Right atrium auricular region (tissue), 2 donors: Measurements from ENCODE around the gene DOLPP1. TPM values are rescaled to one million over a fixed set of nuclear protein-coding genes. Genes with fewer than 3 reads are reported as not detected.
"Not testable (repeated sequence)": the region's sequence is repeated elsewhere in the genome, so short reads cannot be mapped to it uniquely, and the experiment has no call there.

ENCODE experiments used
- DNase-seq: peaks from one replicate; pipeline ENCODE4 v3.0.0-alpha.2; 2019; ENCODE audit warnings: low spot score
- H3K27ac ChIP-seq, 2 donors: fragments of 200-600 bp; sonication (generic); 1 replicate in 1 of 2; 2 replicates in 1 of 2; pipeline ENCODE4 v1.5.1; 2016 to 2019
- H3K27me3 ChIP-seq, 2 donors: fragments of 200-600 bp; sonication (generic); one replicate each; pipeline versions ENCODE4 v1.5.1 to v1.6.0; 2017 to 2019
- H3K36me3 ChIP-seq: fragments of 200-600 bp; sonication (generic); one replicate; pipeline ENCODE4 v1.5.1; 2016
- H3K4me1 ChIP-seq, 2 donors: fragments of 200-600 bp; sonication (generic); one replicate each; pipeline versions ENCODE4 v1.5.1 to v1.6.0; 2017 to 2019
- H3K4me3 ChIP-seq, 2 donors: fragments of 200-600 bp; sonication (generic); 1 replicate in 1 of 2; 2 replicates in 1 of 2; pipeline ENCODE4 v1.5.1; 2017 to 2019; ENCODE audit warnings: mild to moderate bottlenecking in 1 of 2, moderate library complexity in 1 of 2
- H3K9me3 ChIP-seq, 2 donors: fragments of 200-600 bp; sonication (generic); one replicate each; pipeline ENCODE4 v1.5.1; 2019
- total RNA-seq, 2 donors: library from RNA; depleted of rRNA; stranded (reverse); fragments of >200 nt; gene quantifications; one replicate each; pipeline ENCODE4 v1.1.0, GENCODE V29; 2016
- TF ChIP-seq, protein P1 (sequence below), 2 donors: fragments of 200-600 bp; sonication (generic); IDR thresholded peaks; one replicate each; pipeline ENCODE4 v1.5.1; 2019; ENCODE audit warnings: antibody characterized with exemption in 2 of 2

Gene DOLPP1, protein sequence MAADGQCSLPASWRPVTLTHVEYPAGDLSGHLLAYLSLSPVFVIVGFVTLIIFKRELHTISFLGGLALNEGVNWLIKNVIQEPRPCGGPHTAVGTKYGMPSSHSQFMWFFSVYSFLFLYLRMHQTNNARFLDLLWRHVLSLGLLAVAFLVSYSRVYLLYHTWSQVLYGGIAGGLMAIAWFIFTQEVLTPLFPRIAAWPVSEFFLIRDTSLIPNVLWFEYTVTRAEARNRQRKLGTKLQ
- total RNA-seq = 1 to 10 TPM; 4.8 to 5.4 TPM

DNA sequence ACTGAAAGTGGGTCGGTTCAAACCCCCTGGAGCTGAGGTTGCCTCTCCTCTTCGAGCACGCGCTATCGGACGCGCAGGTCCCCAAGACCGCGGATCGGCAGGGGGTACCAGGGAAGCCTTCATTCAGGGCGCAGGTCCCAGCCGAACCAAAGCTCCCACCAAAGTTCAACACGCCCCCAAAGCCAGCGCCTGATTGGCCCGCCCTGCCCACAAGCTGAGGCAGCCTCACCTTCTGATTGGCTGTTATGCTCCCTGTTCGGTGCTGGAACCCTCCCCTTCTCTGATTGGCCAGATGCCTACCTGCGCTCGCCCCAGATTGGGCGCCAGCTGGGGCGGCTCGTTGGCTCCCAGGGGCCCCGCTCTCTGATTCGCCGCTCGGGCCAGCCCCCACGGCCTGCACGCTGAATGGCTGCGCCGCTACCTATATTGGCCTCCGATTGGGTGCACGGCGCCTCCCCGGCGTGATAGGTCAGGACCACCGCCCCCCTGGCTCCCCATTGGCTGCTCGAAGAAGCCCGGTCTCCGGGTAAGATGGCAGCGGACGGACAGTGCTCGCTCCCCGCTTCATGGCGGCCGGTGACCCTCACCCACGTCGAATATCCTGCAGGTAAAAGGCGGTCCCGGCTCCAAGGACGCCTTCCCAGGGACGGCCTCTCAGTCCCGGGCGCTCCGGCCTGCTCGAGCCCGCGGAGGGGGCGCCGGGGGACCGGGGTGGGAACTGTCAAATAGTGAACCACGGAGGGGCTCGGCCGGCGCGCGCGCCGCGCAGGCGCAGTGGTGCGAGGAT lies at the start of gene DOLPP1:
Gene DOLPP1, plus strand, starts transcription at position 511 of the 787 bp plus-strand sequence. Its CDS starts 21 bp downstream, at position 532.
- Histone ChIP-seq H3K36me3 (peaks cover 13% of the 10 kb centered on the region), H3K4me1 (peaks cover 0 to 22% of the 10 kb centered on the region in 2 donors), H3K9me3 (no peaks in the 10 kb centered on the region), H3K27ac (peak within 1 kb of the TSS; percentile 84 to 90), H3K27me3 (no peaks in the 10 kb centered on the region), H3K4me3 (peak within 1 kb of the TSS; percentile 84 to 88)
- peak; percentile 100 for DNase-seq
- TF ChIP-seq, protein P1, sequence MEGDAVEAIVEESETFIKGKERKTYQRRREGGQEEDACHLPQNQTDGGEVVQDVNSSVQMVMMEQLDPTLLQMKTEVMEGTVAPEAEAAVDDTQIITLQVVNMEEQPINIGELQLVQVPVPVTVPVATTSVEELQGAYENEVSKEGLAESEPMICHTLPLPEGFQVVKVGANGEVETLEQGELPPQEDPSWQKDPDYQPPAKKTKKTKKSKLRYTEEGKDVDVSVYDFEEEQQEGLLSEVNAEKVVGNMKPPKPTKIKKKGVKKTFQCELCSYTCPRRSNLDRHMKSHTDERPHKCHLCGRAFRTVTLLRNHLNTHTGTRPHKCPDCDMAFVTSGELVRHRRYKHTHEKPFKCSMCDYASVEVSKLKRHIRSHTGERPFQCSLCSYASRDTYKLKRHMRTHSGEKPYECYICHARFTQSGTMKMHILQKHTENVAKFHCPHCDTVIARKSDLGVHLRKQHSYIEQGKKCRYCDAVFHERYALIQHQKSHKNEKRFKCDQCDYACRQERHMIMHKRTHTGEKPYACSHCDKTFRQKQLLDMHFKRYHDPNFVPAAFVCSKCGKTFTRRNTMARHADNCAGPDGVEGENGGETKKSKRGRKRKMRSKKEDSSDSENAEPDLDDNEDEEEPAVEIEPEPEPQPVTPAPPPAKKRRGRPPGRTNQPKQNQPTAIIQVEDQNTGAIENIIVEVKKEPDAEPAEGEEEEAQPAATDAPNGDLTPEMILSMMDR (IDR thresholded peaks at IDR 0.05) = no peak

DNA sequence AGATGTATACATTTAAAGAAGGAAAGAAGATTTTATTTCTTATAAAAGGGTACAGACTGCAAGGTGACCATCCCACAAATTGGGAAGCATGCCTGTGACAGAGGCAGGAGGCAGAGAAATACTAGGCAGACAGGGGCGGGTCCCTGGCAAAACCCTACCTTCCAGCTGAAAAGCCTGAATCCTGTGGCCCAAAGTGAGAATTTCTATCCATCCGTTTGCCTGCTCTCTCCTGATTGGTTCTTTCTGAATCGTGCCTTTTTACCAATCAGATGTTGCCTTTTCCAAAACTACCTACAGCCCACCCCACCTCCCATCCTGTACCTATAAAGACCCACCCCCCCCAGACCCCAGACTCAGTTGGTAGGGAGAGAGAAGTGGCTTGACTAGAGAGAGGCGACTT lies 49.4 kb upstream of the DOLPP1 start:
- Histone ChIP-seq H3K9me3 (no peaks in the 10 kb centered on the region), H3K36me3 (no peaks in the 10 kb centered on the region), H3K4me1 (peaks cover 0 to 19% of the 10 kb centered on the region in 2 donors), H3K4me3 (no peak overlapping the region), H3K27me3 (no peaks in the 10 kb centered on the region), H3K27ac (no peak overlapping the region)
- DNase-seq = no peak
- TF ChIP-seq, protein P1 (IDR thresholded peaks at IDR 0.05) = no peak

DNA sequence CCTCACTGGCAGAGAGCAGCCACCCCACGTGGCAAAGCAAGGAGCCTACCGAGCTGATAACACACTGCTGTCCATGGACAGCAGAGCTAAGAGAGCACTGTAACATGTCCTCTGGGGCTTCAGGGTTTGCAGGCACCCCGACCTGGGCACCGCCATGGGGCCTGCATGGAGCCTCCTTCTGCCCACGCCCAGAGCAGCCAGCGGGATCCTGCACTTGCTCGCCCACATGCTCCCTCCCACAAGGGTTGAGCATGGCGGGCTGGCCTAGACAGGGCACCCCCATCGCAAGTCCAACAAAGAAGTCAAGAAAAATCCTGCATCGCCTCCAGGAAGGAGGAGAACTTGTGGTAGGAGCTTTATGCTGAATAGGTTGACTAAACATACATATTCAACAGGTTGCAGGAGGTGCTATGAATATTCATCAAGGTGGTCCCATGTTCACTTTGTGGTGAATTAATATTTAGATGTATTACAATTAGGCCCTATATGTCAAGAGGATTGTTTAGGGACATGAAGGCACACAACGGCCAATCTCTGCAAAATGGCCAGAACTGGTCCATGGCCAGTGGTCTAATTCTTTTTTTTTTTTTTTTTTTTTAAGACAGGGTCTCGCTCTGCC lies 48.3 kb upstream of the DOLPP1 start:
- TF ChIP-seq, protein P1 (IDR thresholded peaks at IDR 0.05) = no peak
- H3K9me3 ChIP-seq = no peaks in the 10 kb centered on the region
- no peak overlapping the region for H3K4me3 ChIP-seq
- H3K27me3 ChIP-seq = no peaks in the 10 kb centered on the region
- H3K27ac ChIP-seq = no peak overlapping the region
- DNase-seq = no peak
- H3K4me1 ChIP-seq = peaks cover 0 to 16% of the 10 kb centered on the region in 2 donors
- H3K36me3 ChIP-seq = no peaks in the 10 kb centered on the region

DNA sequence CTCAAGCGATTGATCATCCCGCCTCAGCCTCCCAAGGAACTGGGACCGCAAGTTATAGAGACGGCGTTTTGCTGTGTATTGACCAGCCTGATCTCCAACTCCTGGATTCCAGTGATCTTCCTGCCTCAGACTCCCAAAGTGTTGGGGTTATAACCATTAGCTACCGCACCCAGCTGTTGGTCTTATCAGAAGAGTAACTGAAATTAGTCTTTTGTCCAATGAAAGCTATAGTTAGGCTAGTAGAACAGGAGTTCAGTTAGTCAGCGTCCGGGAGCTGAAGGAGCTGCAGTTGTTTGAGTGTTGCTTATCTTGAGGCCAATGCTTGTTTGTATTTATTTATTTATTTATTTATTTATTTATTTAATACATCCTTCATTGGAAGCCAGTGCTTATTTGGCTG lies 47.7 kb upstream of the DOLPP1 start:
- Histone ChIP-seq H3K4me1 (peaks cover 0 to 20% of the 10 kb centered on the region in 2 donors), H3K27ac (no peak overlapping the region), H3K36me3 (no peaks in the 10 kb centered on the region), H3K9me3 (no peaks in the 10 kb centered on the region), H3K27me3 (no peaks in the 10 kb centered on the region), H3K4me3 (no peak overlapping the region)
- TF ChIP-seq, protein P1 (IDR thresholded peaks at IDR 0.05) = no peak
- DNase-seq = no peak

DNA sequence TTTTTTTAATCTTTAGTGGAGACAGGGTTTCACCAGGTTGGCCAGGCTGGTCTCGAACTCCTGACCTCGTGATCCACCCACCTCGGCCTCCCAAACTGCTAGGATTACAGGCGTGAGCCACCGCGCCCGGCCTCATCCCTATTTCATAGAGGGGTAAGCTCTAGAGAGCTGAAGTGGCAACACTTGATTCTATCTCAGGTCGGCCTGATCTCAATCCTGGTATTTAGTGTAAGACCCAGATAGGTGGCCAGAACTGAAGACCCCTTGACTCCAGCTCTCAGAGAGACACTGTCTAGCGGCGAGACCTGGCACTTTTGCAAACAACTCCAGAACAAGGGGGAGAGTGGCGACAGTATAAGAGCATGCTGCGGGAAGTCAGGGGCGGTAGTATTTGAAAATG lies 45.1 kb upstream of the DOLPP1 start:
- not testable (repeated sequence) for DNase-seq, H3K9me3 ChIP-seq, H3K36me3 ChIP-seq, H3K27me3 ChIP-seq
- peak overlapping the region; percentile 99 to 100 for H3K4me3 ChIP-seq
- H3K27ac ChIP-seq = peak overlapping the region; percentile 72 to 92
- peaks cover 0 to 38% of the 10 kb centered on the region in 2 donors for H3K4me1 ChIP-seq
